ENCODE results near the gene ZNF407.

ZNF407 gene

DNA sequence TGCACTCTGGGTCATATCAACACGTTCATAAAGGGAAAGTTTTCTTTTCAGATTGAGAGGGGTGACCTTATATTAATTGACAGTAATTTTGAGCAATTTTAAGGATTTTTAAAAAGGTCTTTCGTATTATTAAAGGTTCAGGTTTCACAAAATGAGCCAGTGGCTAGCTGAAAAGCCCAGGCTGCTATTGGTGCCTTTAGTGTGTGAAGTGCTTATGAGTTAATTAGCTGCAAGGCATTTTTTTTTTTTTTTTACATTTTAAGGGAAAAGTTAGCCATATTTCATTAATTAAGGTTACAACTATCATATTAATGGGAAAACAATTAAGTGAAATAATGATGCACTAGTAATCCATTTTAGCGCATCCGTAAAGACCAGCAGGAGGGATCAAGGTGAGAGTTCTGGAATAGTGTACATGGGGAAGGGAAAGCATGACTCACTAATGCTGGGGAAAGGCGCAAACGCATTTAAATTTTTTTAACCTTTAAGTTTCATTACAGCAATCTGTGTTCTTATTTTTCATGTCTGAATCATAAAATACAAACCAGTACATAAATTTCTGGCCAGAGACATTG, 200.0 kb downstream of the ZNF407 start:
- H3K4me1 ChIP-seq (ENCODE audit: control insufficient read depth, low read depth, low read length) = peaks cover 23% of the 10 kb centered on the region
- no peak overlapping the region for H3K27ac ChIP-seq (ENCODE audit: low read length)
- H3K9ac ChIP-seq (ENCODE audit: low read length) = no peak overlapping the region
- H3K9me3 ChIP-seq (ENCODE audit: control insufficient read depth, low read depth, low read length) = no peaks in the 10 kb centered on the region
- no peaks in the 10 kb centered on the region for H3K27me3 ChIP-seq (ENCODE audit: control insufficient read depth, insufficient read depth, low read length)
- H3K36me3 ChIP-seq (ENCODE audit: control insufficient read depth, low read depth, low read length) = no peaks in the 10 kb centered on the region
- H3K4me3 ChIP-seq (ENCODE audit: low read length) = no peak overlapping the region

GRCh38 chr18:74799542-74799941, 201.9 kb downstream of the ZNF407 start:
- Histone ChIP-seq H3K27ac (ENCODE audit: low read length) (no peak overlapping the region), H3K9me3 (ENCODE audit: control insufficient read depth, low read depth, low read length) (no peaks in the 10 kb centered on the region), H3K4me3 (ENCODE audit: low read length) (no peak overlapping the region), H3K27me3 (ENCODE audit: control insufficient read depth, insufficient read depth, low read length) (no peaks in the 10 kb centered on the region), H3K9ac (ENCODE audit: low read length) (no peak overlapping the region), H3K36me3 (ENCODE audit: control insufficient read depth, low read depth, low read length) (no peaks in the 10 kb centered on the region), H3K4me1 (ENCODE audit: control insufficient read depth, low read depth, low read length) (peaks cover 39% of the 10 kb centered on the region)

DNA sequence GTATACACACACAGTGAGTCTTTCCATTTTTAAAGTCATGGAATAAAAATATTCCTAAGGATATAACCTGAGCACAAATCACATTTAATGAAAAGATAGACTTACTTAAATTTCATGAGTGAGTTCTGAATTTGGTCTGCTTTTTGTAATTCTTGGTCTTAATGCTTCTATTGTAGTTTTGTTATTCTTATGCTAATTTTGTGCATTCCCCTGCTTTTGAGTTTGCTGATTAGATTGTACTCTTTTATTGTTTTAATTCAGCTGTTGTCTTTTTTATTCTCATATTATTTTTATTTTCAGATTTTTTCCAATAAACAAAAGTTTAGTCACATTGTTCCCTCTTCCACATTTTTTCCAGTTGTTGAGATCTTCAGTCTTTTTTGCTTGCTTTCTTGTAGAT, 202.4 kb downstream of the ZNF407 start:
- Histone ChIP-seq H3K9ac (ENCODE audit: low read length) (no peak overlapping the region), H3K27ac (ENCODE audit: low read length) (no peak overlapping the region), H3K4me3 (ENCODE audit: low read length) (peak overlapping the region; percentile 22), H3K4me1 (ENCODE audit: control insufficient read depth, low read depth, low read length) (peaks cover 45% of the 10 kb centered on the region), H3K27me3 (ENCODE audit: control insufficient read depth, insufficient read depth, low read length) (no peaks in the 10 kb centered on the region), H3K9me3 (ENCODE audit: control insufficient read depth, low read depth, low read length) (no peaks in the 10 kb centered on the region), H3K36me3 (ENCODE audit: control insufficient read depth, low read depth, low read length) (no peaks in the 10 kb centered on the region)

GRCh38 chr18:74803117-74803516, 205.4 kb downstream of the ZNF407 start:
- Histone ChIP-seq H3K9ac (ENCODE audit: low read length) (no peak overlapping the region), H3K4me1 (ENCODE audit: control insufficient read depth, low read depth, low read length) (peaks cover 47% of the 10 kb centered on the region), H3K36me3 (ENCODE audit: control insufficient read depth, low read depth, low read length) (no peaks in the 10 kb centered on the region), H3K9me3 (ENCODE audit: control insufficient read depth, low read depth, low read length) (no peaks in the 10 kb centered on the region), H3K27ac (ENCODE audit: low read length) (no peak overlapping the region), H3K4me3 (ENCODE audit: low read length) (no peak overlapping the region), H3K27me3 (ENCODE audit: control insufficient read depth, insufficient read depth, low read length) (no peaks in the 10 kb centered on the region)

- H3K9me3 ChIP-seq (ENCODE audit: control insufficient read depth, low read depth, low read length) = no peaks in the 10 kb centered on the region
- H3K4me3 ChIP-seq (ENCODE audit: low read length) = no peak overlapping the region
Measured at GRCh38 chr18:74803769-74804168, 206.1 kb downstream of the ZNF407 start.

DNA sequence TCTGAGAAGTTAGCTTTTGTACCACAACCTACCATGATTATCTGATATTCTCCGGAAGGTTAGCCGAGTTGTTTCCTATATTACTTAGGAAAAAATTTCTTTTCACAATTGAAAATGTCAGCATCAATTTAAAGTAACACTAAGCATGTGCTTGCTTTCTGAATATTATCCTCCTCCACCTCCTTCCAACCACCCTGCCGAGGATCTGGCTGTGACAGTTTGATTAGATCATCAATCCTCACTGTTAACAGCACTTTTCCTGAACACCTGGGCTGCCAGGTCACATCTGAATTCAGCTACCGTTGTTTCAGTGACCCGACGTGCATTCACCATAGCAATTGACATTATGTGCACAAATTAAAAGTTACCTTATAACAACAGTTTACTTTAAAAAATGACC, 207.0 kb downstream of the ZNF407 start:
- H3K27ac ChIP-seq (ENCODE audit: low read length) = no peak overlapping the region
- peaks cover 38% of the 10 kb centered on the region for H3K4me1 ChIP-seq (ENCODE audit: control insufficient read depth, low read depth, low read length)
- no peaks in the 10 kb centered on the region for H3K27me3 ChIP-seq (ENCODE audit: control insufficient read depth, insufficient read depth, low read length)
- H3K9ac ChIP-seq (ENCODE audit: low read length) = no peak overlapping the region
- H3K9me3 ChIP-seq (ENCODE audit: control insufficient read depth, low read depth, low read length) = no peaks in the 10 kb centered on the region
- no peaks in the 10 kb centered on the region for H3K36me3 ChIP-seq (ENCODE audit: control insufficient read depth, low read depth, low read length)
- H3K4me3 ChIP-seq (ENCODE audit: low read length) = no peak overlapping the region

More at GRCh38 chr18:74803769-74804168, 206.1 kb downstream of the ZNF407 start:
- H3K36me3 ChIP-seq (ENCODE audit: control insufficient read depth, low read depth, low read length) = no peaks in the 10 kb centered on the region
- H3K27ac ChIP-seq (ENCODE audit: low read length) = no peak overlapping the region
- H3K27me3 ChIP-seq (ENCODE audit: control insufficient read depth, insufficient read depth, low read length) = no peaks in the 10 kb centered on the region
- H3K9ac ChIP-seq (ENCODE audit: low read length) = no peak overlapping the region
- peaks cover 47% of the 10 kb centered on the region for H3K4me1 ChIP-seq (ENCODE audit: control insufficient read depth, low read depth, low read length)

DNA sequence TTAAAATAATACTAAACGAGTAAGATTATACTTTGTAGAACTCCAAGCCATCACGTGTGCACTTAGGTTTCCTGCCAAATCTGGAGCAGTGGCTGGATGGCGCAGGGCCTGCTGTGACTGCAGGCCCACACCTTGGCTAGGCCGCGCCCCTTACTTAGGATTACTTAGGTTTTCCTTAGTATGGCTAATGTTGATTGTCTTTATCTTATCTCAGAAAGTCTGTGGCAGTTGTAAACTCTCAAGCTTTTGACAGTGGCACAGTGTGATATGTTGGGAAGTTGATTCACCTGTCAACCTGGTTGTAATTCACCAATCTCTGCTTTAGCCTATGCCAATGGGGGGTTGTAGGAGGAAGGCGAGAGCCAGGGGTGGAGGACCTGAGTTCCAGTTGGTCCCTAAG, 208.4 kb downstream of the ZNF407 start:
- Histone ChIP-seq H3K9me3 (ENCODE audit: control insufficient read depth, low read depth, low read length) (no peaks in the 10 kb centered on the region), H3K27ac (ENCODE audit: low read length) (no peak overlapping the region), H3K9ac (ENCODE audit: low read length) (no peak overlapping the region), H3K4me1 (ENCODE audit: control insufficient read depth, low read depth, low read length) (peaks cover 26% of the 10 kb centered on the region), H3K27me3 (ENCODE audit: control insufficient read depth, insufficient read depth, low read length) (no peaks in the 10 kb centered on the region), H3K4me3 (ENCODE audit: low read length) (no peak overlapping the region), H3K36me3 (ENCODE audit: control insufficient read depth, low read depth, low read length) (no peaks in the 10 kb centered on the region)

GRCh38 chr18:74806700-74807416, 209.2 kb downstream of the ZNF407 start:
- Histone ChIP-seq H3K9me3 (ENCODE audit: control insufficient read depth, low read depth, low read length) (no peaks in the 10 kb centered on the region), H3K27me3 (ENCODE audit: control insufficient read depth, insufficient read depth, low read length) (no peaks in the 10 kb centered on the region), H3K4me3 (ENCODE audit: low read length) (no peak overlapping the region), H3K36me3 (ENCODE audit: control insufficient read depth, low read depth, low read length) (no peaks in the 10 kb centered on the region), H3K9ac (ENCODE audit: low read length) (no peak overlapping the region), H3K27ac (ENCODE audit: low read length) (no peak overlapping the region), H3K4me1 (ENCODE audit: control insufficient read depth, low read depth, low read length) (peaks cover 26% of the 10 kb centered on the region)

GRCh38 chr18:74817576-74817975, 219.9 kb downstream of the ZNF407 start:
- no peaks in the 10 kb centered on the region for H3K27me3 ChIP-seq (ENCODE audit: control insufficient read depth, insufficient read depth, low read length)
- no peak overlapping the region for H3K9ac ChIP-seq (ENCODE audit: low read length)
- no peak overlapping the region for H3K4me3 ChIP-seq (ENCODE audit: low read length)
- no peak overlapping the region for H3K27ac ChIP-seq (ENCODE audit: low read length)
- H3K36me3 ChIP-seq (ENCODE audit: control insufficient read depth, low read depth, low read length) = no peaks in the 10 kb centered on the region
- no peaks in the 10 kb centered on the region for H3K9me3 ChIP-seq (ENCODE audit: control insufficient read depth, low read depth, low read length)
- H3K4me1 ChIP-seq (ENCODE audit: control insufficient read depth, low read depth, low read length) = peaks cover 16% of the 10 kb centered on the region

GRCh38 chr18:74818516-74819175, 221.0 kb downstream of the ZNF407 start:
- Histone ChIP-seq H3K36me3 (ENCODE audit: control insufficient read depth, low read depth, low read length) (no peaks in the 10 kb centered on the region), H3K4me1 (ENCODE audit: control insufficient read depth, low read depth, low read length) (peaks cover 16% of the 10 kb centered on the region), H3K4me3 (ENCODE audit: low read length) (no peak overlapping the region), H3K9ac (ENCODE audit: low read length) (no peak overlapping the region), H3K9me3 (ENCODE audit: control insufficient read depth, low read depth, low read length) (no peaks in the 10 kb centered on the region), H3K27ac (ENCODE audit: low read length) (no peak overlapping the region), H3K27me3 (ENCODE audit: control insufficient read depth, insufficient read depth, low read length) (no peaks in the 10 kb centered on the region)

DNA sequence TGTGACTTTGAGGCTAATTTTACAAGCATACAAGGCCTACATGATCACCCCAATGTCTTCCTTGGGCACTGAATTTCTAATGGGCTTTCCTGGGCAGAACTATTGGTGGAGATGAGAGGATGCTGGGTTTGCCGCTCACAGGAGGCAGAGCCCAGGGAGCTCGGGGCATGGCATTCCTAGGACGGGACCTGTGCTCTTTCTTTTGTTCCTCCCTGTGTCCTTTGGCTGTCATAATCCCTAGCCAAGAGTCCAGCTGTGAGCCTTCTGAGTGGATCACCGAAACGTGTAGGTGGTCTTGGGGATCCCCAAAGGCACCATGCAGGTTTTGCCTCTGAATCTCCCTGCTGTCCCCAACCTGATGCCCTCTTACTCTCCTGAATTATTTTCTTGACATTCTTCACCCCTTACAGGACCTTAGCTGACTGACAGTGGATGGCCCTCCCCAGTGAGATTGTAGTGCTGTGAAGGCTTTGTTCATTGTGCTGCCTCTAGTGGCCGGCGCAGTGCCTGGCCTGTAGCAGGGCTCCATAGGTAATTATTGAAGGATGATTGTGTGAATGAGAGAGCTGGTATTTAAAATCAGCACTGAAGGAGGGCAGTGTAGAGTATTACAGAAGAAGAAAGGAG, 221.9 kb downstream of the ZNF407 start:
- H3K9ac ChIP-seq (ENCODE audit: low read length) = peak overlapping the region; percentile 2
- H3K27ac ChIP-seq (ENCODE audit: low read length) = peak overlapping the region; percentile 86
- peak overlapping the region; percentile 31 for H3K4me3 ChIP-seq (ENCODE audit: low read length)
- no peaks in the 10 kb centered on the region for H3K27me3 ChIP-seq (ENCODE audit: control insufficient read depth, insufficient read depth, low read length)
- peaks cover 16% of the 10 kb centered on the region for H3K4me1 ChIP-seq (ENCODE audit: control insufficient read depth, low read depth, low read length)
- H3K9me3 ChIP-seq (ENCODE audit: control insufficient read depth, low read depth, low read length) = no peaks in the 10 kb centered on the region
- H3K36me3 ChIP-seq (ENCODE audit: control insufficient read depth, low read depth, low read length) = no peaks in the 10 kb centered on the region

Data from iPS-18a (cell line).